ENCODE results near the gene KRT80. TPM values are rescaled to one million over a fixed set of nuclear protein-coding genes. Genes with fewer than 3 reads are reported as not detected.

KRT80 gene
- total RNA-seq, 1 donor from 2014 or later, result 0.07 TPM

DNA sequence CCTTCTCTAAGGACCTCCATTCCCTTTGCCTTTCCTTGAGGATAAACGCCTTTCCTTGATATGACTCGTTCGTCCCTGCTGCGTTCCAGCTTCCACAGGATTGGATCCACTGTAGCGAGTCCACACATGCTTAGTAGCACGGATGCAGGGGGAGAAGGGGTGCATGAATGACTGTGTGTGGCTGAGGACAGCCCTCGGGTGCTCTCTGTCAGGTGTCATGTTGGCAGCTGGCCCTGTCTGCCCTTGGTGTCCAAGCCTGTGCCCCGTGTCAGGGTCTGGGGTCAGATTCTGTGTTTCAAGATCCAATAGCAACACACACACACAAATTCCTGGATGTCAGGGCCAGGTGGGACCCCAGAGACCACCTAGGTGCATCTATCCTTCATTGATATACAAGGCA is 17.5 kb upstream of the KRT80 start:
- H3K4me3 Mint-ChIP-seq (ENCODE audit: low read depth), result no peak overlapping the region
- H3K4me1 Mint-ChIP-seq (ENCODE audit: low read depth), result peaks cover 2% of the 10 kb centered on the region
- no peak for TF ChIP-seq CTCF (IDR thresholded peaks at IDR 0.05; ENCODE audit: unreplicated experiment)
- DNase-seq (ENCODE audit: low spot score, unreplicated experiment), result no peak
- peaks cover 32% of the 10 kb centered on the region for H3K27me3 Mint-ChIP-seq
- no peak overlapping the region for H3K27ac Mint-ChIP-seq
- no peaks in the 10 kb centered on the region for H3K9me3 Mint-ChIP-seq (ENCODE audit: low read depth)
- no peaks in the 10 kb centered on the region for H3K36me3 Mint-ChIP-seq (ENCODE audit: insufficient read depth)

GRCh38 chr12:52208424-52209165 is 16.8 kb upstream of the KRT80 start:
- Mint-ChIP-seq H3K36me3 (ENCODE audit: insufficient read depth) (no peaks in the 10 kb centered on the region), H3K4me3 (ENCODE audit: low read depth) (no peak overlapping the region), H3K27me3 (peaks cover 32% of the 10 kb centered on the region), H3K9me3 (ENCODE audit: low read depth) (no peaks in the 10 kb centered on the region), H3K4me1 (ENCODE audit: low read depth) (no peaks in the 10 kb centered on the region), H3K27ac (no peak overlapping the region)
- DNase-seq (ENCODE audit: low spot score, unreplicated experiment), result no peak
- no peak for TF ChIP-seq CTCF (IDR thresholded peaks at IDR 0.05; ENCODE audit: unreplicated experiment)

DNA sequence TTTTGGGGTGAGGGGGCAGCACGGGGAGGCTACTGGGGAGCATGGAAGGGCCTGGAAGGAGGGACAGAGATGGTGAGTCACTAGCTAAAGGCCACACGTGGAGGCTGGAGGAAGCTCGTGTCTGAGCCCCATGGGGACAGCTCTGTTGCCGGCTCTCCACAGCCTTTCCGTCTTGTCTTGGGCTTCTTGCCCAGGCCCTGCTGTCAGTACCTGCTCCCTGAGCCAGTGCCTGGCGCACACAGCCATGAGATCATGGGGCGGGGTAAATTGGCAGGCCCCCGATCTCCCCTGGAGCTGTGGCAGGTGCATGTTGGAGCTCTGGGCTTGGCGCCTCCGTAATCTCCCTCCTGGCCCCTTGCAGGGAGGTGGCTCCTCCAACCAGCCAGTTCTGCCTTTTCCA is 16.1 kb upstream of the KRT80 start:
- Mint-ChIP-seq H3K4me1 (ENCODE audit: low read depth) (no peaks in the 10 kb centered on the region), H3K27ac (no peak overlapping the region), H3K9me3 (ENCODE audit: low read depth) (no peaks in the 10 kb centered on the region), H3K4me3 (ENCODE audit: low read depth) (no peak overlapping the region), H3K36me3 (ENCODE audit: insufficient read depth) (no peaks in the 10 kb centered on the region), H3K27me3 (peaks cover 34% of the 10 kb centered on the region)
- no peak for DNase-seq (ENCODE audit: low spot score, unreplicated experiment)
- TF ChIP-seq CTCF (IDR thresholded peaks at IDR 0.05; ENCODE audit: unreplicated experiment), result no peak

GRCh38 chr12:52207106-52207505 is 15.3 kb upstream of the KRT80 start:
- no peak overlapping the region for H3K4me3 Mint-ChIP-seq (ENCODE audit: low read depth)
- no peaks in the 10 kb centered on the region for H3K36me3 Mint-ChIP-seq (ENCODE audit: insufficient read depth)
- H3K9me3 Mint-ChIP-seq (ENCODE audit: low read depth), result no peaks in the 10 kb centered on the region
- H3K4me1 Mint-ChIP-seq (ENCODE audit: low read depth), result no peaks in the 10 kb centered on the region
- peaks cover 36% of the 10 kb centered on the region for H3K27me3 Mint-ChIP-seq
- peak overlapping the region; percentile 15 for H3K27ac Mint-ChIP-seq
- TF ChIP-seq CTCF (IDR thresholded peaks at IDR 0.05; ENCODE audit: unreplicated experiment), result no peak
- DNase-seq (ENCODE audit: low spot score, unreplicated experiment), result no peak

- Mint-ChIP-seq H3K4me3 (ENCODE audit: low read depth) (no peak overlapping the region), H3K27ac (no peak overlapping the region), H3K36me3 (ENCODE audit: insufficient read depth) (no peaks in the 10 kb centered on the region), H3K4me1 (ENCODE audit: low read depth) (no peaks in the 10 kb centered on the region), H3K27me3 (peaks cover 37% of the 10 kb centered on the region), H3K9me3 (ENCODE audit: low read depth) (no peaks in the 10 kb centered on the region)
- no peak for DNase-seq (ENCODE audit: low spot score, unreplicated experiment)
- no peak for TF ChIP-seq CTCF (IDR thresholded peaks at IDR 0.05; ENCODE audit: unreplicated experiment)
Measured at GRCh38 chr12:52206304-52207040, 14.7 kb upstream of the KRT80 start.
